Stimulated activated CD4-positive, alpha-beta T cell treated with anti-CD3 and anti-CD28 coated beads, TNF-alpha, amount 100 ng/mL, for 24 hours (primary cell): ENCODE results near the gene GSTM4.

Experiments used
- DNase-seq, 3 experiments: peaks; one replicate each; pipeline ENCODE4 v3.0.0-alpha.2; 2020; ENCODE audit warnings: low read depth in 3 of 3

The GSTM4 gene

GRCh38 chr1:109624201-109625010 lies 31.5 kb upstream of the GSTM4 start:
- no peak for DNase-seq

GRCh38 chr1:109625176-109625575 lies 30.7 kb upstream of the GSTM4 start:
- DNase-seq, result no peak

GRCh38 chr1:109625601-109626560 lies 30.0 kb upstream of the GSTM4 start:
- DNase-seq, result no peak

- DNase-seq, result no peak
Observed at GRCh38 chr1:109626682-109627408, 29.1 kb upstream of the GSTM4 start.

GRCh38 chr1:109627692-109628399 lies 28.1 kb upstream of the GSTM4 start:
- DNase-seq, result no peak

GRCh38 chr1:109628540-109629321 lies 27.2 kb upstream of the GSTM4 start:
- no peak for DNase-seq

GRCh38 chr1:109629372-109630030 lies 26.4 kb upstream of the GSTM4 start:
- DNase-seq, result no peak

GRCh38 chr1:109630081-109630897 lies 25.6 kb upstream of the GSTM4 start:
- no peak for DNase-seq

- no peak for DNase-seq
Observed at GRCh38 chr1:109630898-109631512, 24.9 kb upstream of the GSTM4 start.

- DNase-seq, result no peak
Observed at GRCh38 chr1:109631513-109632505, 24.1 kb upstream of the GSTM4 start.

- no peak for DNase-seq
Observed at GRCh38 chr1:109632671-109633346, 23.1 kb upstream of the GSTM4 start.

- DNase-seq, result no peak
Observed at GRCh38 chr1:109634292-109634691, 21.6 kb upstream of the GSTM4 start.

GRCh38 chr1:109634771-109635750 lies 20.8 kb upstream of the GSTM4 start:
- no peak for DNase-seq

- DNase-seq, result no peak
Observed at GRCh38 chr1:109635862-109636200, 20.1 kb upstream of the GSTM4 start.

- no peak for DNase-seq
Observed at GRCh38 chr1:109636201-109636952, 19.5 kb upstream of the GSTM4 start.
